Stromal cell of bone marrow (primary cell): Measurements from ENCODE around the gene CACNA1D.
A peak's percentile ranks its signal among the peaks of the same experiment; 100 is the strongest.

Source experiments
- DNase-seq: peaks from one replicate; pipeline ENCODE4 v3.0.0-alpha.2; 2012; ENCODE audit warnings: low read depth

CACNA1D gene

DNA sequence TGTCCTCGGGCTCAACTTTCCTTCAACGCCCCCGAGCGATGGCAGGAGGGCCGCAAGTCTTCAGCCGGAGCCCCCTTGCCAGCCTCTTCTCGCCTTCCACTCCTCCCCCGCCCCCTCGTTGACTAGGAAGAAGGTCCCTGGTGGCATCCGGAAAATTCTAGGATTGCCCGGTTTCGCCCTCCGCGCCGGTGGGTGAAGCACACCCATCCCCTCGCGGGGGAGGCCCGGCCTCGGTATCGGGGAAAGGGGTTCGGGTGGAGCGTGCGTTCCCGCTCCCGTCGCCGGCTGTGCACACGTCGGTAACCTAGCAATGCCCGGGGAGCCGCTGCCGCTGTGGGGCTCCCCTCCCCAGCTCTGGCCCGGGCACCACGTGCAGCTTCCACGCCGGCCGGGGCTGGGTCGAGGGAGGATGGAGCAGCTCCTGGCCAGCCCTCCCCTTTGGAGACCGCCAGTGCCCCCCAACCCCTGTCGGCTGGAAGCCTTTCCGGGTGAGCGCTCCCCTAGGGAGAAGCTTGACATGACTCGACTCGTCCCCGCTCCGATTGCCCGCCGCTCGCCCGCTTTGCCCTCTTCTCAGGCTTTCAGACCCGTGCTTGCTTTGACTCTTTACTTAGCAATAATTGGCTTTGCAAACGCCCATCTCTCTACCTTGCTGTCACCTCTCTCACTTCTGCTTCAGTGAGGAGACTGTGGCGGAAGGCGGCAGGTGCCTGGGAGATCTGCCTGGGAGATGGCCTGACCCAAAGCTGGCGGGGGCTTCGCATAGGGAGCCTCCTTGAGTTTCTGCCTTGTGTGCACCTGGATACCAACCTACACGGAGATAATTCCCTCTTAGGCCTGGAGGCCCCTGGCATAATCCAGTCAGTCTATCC, 1.3 kb downstream of the CACNA1D start:
- no peak for DNase-seq

DNA sequence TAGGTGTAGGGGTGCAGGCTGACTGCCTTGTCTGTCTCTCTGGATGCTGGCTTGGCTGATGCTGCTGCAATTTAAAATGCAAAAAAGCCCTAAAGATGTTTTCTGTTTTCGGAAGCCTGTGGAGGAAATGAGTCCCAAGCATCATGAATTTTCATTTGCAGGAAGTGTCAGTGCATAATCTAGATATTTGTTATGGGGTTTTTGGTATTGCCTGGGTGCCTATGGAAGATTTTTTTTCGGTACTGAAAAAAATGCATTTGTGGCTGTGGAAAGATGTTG, 1.9 kb downstream of the CACNA1D start:
- no peak for DNase-seq

DNA sequence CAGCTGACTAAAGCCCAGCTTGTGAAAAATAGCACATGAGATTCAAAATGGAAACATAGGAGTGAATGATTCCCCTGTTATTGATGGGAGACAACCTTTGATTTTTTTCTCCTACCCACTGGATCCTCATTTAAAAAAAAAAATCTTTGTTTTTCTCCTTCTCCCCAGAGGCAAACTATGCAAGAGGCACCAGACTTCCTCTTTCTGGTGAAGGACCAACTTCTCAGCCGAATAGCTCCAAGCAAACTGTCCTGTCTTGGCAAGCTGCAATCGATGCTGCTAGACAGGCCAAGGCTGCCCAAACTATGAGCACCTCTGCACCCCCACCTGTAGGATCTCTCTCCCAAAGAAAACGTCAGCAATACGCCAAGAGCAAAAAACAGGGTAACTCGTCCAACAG, 2.6 kb downstream of the CACNA1D start:
- DNase-seq, result no peak

DNA sequence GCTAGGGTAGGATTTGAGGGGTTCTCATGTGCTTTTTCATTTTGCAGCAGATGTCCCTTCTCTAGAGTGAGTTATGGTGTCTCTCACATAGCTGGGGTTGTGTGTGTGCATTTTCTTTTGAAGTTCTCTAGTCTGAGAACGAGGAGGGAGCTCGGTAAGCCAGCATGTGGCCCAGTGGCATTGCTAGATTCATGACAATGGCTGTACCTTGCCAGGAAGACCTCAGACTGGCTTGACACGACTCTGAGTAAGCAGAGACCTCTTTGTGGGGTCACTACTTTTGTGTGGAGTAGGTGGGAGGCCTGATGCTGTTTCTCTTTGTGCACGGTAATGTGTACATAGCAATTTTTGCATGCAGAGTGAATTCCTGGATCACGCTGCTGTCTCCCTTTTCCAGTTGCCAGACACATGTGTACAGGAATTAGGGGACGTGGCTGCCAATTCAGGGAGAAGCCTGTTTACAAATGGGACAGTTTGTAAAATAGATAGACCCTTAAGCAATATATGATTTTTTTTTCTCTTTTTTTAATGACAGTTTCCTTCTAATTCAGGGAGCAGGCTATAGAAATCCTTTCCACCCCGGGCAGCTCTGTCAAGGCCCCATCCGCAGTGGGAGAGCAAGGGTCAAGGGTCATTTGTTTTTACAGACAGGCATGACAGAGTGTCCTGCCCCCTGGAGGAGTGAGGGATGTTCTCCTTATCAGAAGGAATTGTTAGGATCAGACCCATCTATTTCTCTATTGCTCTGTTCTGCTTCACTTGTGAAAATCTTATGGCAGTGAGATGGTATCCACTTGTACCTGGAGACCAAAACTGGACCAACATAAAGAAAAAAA, 4.6 kb downstream of the CACNA1D start:
- DNase-seq, result no peak

DNA sequence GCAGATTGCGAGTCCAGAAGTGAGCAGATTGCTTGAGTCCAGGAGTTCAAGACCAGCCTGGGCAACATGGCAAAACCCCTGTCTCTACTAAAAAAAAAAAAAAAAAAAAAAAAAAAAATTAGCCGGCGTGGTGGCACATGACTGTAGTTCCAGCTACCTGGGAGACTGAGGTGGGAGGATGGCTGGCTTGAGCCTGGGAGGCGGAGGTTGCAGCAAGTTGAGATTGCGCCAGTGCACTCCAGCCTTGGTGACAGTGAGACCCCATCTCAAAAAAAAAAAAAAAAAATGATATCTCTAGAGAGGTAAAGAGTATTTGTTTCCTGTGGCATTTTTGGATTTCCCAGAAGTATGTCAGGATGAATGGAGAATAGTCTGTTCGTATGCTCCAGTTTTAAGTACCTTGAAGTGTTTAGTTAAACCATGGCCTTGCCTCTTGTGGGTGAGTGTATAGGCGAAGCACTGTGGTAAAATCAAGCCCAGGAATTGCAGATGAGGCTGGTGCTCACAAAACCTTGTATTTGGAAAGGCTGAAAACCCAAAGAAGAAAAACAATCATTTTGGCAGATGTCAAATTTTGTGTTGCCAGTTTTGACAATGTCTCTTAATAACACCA, 5.9 kb downstream of the CACNA1D start:
- no peak for DNase-seq

DNA sequence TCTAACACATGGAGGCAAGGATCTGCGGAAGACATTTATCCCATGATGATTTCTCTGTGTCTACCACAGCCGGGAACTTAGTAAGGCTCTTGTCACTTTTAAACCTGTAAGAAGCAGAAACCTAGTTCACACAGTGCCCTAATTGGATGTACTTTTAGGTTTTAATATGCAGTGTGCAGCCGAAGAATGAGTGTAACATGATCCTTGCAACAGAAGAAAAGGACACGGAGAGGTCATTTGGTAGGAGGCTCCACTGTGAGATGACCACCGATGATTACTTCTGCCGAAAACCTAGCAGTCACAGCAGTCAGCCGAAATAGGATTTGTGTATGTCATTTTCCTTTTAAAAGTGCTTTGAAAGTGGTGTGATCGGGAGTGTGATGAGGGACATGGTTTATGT, 6.8 kb downstream of the CACNA1D start:
- DNase-seq, result no peak

DNA sequence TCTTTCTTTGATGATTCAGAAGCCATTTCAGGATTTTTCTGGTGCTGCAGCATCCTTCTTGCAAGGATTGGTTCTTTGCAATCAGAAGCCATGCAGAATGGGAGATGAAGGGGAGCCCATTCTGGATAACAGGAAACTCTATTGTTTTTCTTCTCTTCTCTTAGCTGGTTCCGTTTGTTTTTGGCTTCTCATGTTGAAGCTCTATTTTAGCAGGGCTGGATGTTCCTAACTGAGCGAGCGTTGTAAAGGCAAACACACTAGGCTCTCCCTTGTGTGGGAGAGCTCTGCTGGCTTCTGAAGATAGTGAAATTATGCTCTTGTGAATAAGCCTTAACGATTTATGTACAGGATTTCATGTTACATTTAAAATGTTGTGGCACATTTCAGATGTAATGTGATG, 8.3 kb downstream of the CACNA1D start:
- DNase-seq, result no peak

DNA sequence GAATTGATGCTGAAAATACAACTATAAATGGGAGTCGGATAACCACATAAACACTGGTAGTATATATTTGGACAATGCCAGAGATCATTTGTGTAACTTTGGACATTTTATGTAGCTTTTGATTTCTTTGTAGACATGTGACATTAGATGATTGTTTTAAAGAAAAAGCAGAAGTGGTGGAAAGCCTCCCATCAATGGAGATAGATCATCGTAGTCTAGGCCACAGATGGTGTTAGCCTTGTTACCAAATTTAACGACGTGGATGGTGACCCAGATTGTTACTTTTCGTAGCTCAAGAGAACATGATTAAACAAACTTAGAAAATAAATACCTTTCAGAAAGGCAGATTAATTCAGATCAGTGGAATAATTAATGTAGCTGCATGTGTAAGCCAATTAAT, 8.8 kb downstream of the CACNA1D start:
- no peak for DNase-seq

DNA sequence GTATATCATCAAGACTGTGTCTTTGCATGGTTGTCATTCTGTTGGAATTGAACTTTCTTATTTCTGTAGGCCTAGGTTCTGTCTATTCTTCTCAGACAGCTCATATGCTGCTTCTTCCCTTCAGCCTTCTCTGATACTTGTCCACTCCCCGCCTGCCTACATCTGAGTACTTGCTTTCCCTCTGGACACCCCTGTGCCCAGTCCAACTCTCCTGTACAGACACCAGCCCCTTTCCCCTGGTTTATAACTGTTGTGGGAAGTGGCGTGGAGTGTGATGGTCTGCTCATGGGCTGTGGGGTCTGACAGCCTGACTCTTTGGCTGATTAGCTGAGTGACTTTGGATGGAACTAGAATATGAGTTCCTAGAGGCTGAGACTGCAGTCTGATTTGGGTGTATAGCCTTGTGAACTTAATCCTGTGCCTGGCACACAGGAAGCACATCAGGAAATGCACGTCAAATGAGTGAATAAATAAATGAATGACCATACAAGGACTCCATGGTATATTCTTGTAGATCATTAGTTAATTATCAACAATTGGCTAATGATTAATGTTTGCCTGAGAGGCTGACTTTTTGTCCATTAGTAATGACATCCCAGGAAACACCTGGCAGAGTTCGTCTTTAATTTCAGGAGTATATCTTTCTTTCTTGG, 11.8 kb downstream of the CACNA1D start:
- DNase-seq, result no peak

DNA sequence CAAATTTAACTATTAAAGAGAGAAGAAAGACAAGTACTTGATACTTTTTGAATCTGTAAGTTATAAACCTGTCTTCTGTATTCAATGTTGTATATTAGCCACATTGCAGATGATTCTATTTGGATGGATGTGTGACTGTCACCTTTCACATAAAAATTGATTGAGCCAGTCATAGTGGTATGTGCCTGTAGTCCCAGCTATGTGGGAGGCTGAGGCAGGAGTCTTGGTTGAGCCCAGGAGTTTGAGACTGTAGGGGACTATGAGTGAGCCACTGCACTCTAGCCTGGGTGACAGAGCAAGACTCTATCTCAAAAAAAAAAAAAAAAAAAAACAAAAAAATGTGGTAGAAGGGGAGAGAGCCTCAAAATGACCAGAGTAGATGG, 12.3 kb downstream of the CACNA1D start:
- DNase-seq, result no peak

DNA sequence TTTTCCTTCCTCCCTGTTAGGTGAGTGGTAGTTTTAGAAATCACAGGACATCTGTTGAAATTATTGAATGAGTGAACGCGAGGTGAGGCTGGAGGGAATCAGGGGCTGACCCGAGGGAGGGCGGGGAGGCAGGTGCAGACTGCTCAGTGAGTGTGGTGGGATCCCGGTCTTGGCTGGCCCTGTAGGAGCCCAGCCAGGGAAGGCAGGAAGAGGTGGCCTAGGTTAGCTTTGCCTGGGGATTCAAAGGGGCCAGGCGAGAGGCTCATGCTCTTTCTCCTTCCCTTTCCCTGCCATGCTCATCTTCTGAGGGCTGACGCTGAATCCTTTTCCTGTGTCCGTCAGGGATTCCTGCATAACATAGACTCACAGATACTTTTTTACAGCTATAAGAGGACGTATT, 15.1 kb downstream of the CACNA1D start:
- no peak for DNase-seq

DNA sequence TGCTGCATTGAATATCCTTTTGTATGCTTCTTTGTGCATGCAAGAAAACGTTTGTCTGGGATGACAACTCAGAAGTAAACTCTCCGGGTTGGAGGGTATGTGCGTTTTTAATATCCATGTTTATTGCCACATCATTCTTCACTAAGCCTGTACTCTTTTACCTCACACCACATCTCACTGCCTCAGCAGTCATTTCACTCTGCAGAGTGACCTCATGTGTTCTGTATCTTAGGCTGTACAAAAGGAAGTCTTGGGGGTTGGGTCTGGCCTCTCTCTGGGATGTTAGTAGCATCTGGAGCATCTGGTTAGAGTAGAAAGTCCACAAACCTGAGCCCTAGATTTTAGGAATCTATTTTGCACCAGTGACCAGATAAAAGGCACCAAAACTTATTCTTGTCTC, 16.1 kb downstream of the CACNA1D start:
- DNase-seq, result no peak

DNA sequence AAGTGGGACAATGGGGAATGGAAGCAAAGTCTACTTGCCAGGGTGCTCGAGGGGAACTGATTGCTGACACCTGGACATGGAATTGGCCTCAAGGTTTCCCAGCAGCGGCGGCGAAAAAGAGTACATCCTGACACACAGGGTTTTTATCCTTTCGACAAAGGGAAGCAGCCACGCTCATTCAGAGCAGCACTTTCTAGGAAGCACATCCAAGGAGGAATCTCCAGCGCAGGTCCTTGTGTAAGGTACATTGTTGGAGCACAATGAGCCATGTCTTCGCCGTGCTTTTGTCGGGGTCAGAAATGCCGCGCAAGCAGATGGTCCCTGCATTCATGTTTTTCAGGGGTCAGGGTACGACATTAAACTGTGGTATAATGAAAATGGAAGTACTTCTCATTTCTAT, 16.8 kb downstream of the CACNA1D start:
- DNase-seq, result no peak

DNA sequence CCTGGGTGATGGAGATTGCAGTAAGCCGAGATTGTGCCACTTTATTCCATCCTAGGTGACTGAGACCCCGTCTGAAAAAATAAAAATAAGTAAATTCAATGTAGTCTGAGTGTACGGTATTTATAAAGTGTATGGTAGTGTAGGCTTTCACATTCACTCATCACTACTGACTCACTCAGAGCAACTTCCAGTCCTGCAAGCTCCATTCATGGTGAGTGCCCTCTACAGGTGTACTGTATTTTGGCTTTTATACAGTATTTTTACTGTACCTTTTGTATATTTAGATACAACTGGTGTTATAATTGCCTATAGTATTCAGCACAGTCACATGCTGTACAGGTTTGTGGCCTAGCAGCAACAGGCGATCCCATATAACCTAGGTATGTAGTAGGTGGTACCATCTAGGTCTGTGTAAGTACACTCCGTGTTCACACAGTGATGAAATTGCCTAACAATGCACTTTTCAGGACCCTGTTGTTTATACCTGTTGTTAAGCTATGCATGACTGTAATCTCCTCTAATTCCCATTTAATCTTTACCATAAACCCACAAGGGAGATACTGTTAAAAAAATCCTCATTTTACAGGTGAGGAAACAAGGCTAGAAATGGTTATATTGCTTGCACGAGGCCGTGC, 19.3 kb downstream of the CACNA1D start:
- no peak for DNase-seq

DNA sequence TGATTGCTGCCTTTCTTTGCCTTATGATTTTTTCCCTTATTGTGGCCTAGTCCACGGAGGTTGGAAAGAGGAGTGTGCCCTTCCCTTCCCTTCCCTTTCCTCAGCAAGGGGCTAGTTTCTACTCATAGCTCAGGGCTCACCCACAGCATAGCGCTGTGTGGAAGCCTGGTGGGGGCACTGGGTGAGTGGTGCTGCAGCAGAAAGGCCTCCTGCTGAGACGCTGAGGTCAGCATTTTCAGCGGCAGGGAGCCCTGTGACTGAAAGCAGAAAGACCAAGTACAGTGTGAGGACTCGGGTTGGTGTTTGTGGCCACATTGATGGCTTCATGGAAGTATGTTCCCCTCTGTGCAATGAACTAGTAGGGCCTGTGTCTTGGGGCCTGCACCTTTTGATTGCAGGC, 21.9 kb downstream of the CACNA1D start:
- DNase-seq, result no peak

DNA sequence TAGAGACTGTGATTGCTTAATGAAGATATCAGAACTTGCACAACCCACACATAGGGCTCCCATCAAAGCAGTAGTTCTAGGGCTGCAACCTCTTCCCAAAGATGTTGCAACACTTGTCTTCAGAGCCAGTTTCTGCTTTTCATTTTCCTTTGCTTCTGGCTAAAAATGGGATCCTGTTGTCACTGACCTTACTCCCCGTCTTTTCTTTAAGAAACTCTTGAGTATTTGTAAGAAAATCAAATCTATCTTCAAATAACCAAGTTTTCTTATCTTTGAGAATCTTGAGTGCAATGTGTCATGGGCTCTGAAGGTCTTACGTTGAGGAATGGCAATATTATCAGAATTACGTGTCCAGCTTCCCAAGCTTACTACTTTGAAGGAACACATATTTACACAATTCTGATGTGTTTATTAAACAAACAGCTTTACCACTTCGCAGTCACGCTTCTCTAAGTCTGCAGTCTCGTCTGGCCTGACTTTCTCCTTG, 24.1 kb downstream of the CACNA1D start:
- no peak for DNase-seq

DNA sequence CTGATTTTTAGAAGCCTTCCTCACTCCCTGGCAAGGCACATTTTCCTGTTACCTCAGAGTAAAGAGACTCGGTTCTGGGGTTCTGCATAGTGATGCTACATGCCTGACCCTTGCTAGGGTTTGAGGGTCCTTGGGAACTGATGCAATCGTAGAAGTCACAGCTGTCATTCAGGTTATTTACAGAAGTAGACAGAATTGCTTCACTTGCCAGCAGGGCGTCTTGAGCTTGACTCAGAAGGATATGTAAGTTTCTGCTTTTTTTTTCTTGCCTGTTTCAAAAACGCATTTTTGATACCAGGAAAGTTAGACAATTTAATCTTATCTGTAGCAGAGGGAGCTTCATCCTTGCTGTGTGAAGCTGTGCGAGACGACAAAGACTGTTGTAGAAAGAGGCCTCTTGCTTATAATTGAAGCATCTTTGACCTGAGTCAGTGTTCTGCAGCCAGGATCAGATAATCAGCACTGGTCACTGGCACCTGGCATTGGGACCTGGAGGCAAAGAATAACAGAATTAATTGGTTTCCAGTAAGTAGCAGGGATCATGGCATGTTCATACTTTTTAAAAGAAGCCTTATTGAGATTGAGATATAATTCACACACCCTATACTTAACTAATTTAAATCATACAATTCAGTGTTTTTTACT, 24.8 kb downstream of the CACNA1D start:
- DNase-seq, result no peak

DNA sequence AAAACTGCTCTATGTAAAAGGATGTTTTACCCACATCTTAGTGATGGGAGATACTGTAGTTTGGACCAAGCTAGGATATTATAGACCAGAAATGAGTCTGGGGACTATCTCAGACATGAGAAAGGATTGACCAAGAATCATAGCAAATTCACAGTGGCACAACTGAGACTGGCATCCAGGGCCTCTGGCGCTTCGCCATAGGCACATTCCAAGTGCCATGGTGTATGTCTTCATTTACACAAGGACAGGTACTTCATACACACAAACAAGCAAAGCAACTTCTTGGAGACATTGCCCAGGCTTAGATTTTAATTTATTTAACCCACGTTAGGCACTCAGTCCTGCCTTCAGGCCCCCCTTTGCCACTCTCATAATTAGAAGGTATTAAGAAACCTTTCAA, 28.9 kb downstream of the CACNA1D start:
- no peak for DNase-seq

DNA sequence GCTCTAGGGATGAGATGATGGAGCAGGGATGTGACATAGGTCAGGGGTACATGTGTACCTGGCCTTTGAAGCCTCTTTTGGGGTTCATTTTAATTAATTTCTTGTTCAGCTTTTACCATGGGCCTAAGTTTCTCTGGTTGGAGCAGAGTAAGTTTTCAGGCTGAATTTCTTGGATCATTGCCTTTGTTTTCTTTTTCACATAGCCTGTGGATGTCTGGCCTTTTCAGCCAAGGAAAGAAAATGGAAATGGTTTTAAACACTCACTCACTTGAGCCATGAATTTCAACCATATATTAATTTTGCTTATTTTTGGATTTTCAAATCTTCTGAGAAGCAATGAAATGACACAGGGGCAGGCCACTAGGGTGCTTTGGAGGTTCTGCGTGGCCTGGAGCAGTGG, 30.2 kb downstream of the CACNA1D start:
- no peak for DNase-seq

DNA sequence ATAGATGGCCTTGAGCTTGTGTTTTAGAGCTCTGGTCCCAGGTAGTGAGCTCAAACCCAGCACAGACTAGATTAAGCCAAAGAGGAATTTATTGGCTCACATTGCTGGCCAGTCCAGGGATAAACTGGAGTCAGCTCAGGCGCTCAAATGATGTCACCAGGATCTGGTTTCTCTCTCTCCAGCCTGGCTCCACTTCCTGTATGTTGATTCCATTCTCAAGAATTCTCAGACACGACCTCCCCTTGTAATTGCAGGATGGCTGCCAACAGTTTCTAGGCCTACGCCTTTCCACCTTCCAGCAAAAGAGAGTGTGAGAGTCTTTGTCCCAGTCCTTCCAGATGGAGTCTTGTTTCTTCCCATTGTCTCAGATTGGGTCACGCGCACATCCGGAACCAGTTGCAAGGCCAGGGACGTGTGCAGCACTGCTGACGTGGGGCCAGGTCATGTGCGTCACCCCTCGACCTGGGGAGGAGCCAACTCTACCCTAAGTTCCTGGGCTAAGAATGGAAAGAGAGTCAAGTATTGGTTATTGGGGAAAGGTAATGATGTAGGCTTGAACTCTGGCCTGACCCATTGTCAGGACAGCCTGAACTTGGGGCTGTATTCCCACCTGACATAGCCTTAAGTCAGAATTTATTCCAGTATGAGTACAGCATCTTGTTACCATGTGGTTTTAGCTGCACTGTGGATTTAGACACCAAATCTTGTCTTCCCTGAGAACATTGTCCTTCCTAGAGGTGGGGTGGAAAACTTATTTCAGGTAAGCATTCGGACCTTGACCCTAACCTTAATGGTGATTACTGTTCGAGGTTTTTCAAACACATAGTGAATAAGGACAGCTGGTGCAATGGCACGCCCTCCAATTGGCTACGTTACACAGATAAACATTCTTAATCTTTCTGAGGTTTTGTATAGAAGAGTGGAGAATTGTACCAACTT, 31.6 kb downstream of the CACNA1D start:
- peak; percentile 5 for DNase-seq

DNA sequence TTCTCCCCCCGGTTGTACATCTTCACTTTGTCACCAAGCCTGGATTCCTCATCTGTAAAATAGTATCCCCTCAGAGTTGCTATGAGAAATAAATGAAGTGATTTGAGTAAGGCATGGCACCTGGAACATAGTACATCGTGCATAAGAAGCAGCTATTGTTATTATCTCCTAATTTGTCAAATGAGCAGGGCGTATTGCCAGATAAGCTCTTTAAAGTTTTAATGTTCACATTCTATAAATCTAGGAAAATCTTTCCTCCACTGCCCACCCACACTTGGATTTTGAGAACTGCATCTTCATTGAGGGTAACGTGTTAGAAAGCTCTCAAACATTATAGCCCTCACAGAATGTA, 32.3 kb downstream of the CACNA1D start:
- no peak for DNase-seq
